ENCODE measurements around the gene ASIC4. TPM values are rescaled to one million over a fixed set of nuclear protein-coding genes. Genes with fewer than 3 reads are reported as not detected.
A peak's percentile ranks its signal among the peaks of the same experiment; 100 is the strongest.

Gene ASIC4
- total and polyA plus RNA-seq, 2 of the 8 experiments (the other 6 are each of a cell fraction or from before 2014, with no cell fraction given) = 0.12 to 0.22 TPM

DNA sequence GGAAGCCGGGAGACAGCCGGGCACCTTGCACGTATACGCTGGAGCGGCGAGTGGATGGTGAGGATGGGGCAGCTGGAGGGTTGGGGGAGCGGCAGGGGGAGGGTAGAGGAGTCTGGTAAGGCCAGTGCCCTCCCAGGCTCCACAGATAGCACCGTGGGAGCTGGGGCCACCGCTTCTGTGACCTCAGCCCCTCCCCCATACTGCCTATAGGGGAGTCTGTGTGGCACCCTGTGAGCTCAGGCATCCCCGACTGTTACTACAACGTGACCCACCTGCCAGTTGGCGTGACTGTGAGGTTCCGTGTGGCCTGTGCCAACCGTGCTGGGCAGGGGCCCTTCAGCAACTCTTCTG, 25.5 kb upstream of the ASIC4 start:
- DNase-seq (ENCODE audit: low read depth in 1 of 2, low spot score in 2 of 2) (no peak), FAIRE-seq (no peak)
- Histone ChIP-seq H3K18ac (ENCODE audit: extremely low read depth, low read length) (no peak overlapping the region), H4K8ac (ENCODE audit: extremely low read depth, insufficient read depth, low read length) (no peak overlapping the region), H3K9me3 (ENCODE audit: insufficient read depth in 2 of 2, low read depth in 1 of 2, low read length in 1 of 2) (no peaks in the 10 kb centered on the region), H2BK20ac (ENCODE audit: low read length) (no peak overlapping the region), H3K4ac (replicated peaks; ENCODE audit: insufficient read length, low read depth, low read length) (no peak overlapping the region), H3K23ac (ENCODE audit: insufficient read length) (no peak overlapping the region), H3K56ac (replicated peaks; ENCODE audit: insufficient read length, low read depth, low read length) (no peak overlapping the region), H3K4me2 (ENCODE audit: insufficient read depth in 1 of 2, low read depth in 2 of 2, low read length in 2 of 2) (no peak overlapping the region), H4K20me1 (replicated peaks in 1 of 2; ENCODE audit: control insufficient read depth in 1 of 2, insufficient read depth in 2 of 2, low read length in 2 of 2) (no peaks in the 10 kb centered on the region), H2BK120ac (replicated peaks; ENCODE audit: low read depth, low read length) (no peak overlapping the region), H2BK5ac (ENCODE audit: low read depth, low read length) (no peak overlapping the region), H3K9ac (replicated peaks in 1 of 4; ENCODE audit: extremely low read depth in 1 of 4, low read depth in 3 of 4, low read length in 3 of 4) (no peak overlapping the region), H4K91ac (replicated peaks; ENCODE audit: insufficient read length, low read length) (peak overlapping the region; percentile 49), H2AFZ (ENCODE audit: low read length) (no peak overlapping the region), H4K5ac (ENCODE audit: insufficient read length, low read depth, low read length) (no peak overlapping the region), H3K27me3 (replicated peaks in 1 of 4; ENCODE audit: control insufficient read depth in 3 of 4, extremely low read depth in 1 of 4, insufficient read depth in 3 of 4, low read length in 3 of 4) (peaks cover 18 to 38% (median 31%) of the 10 kb centered on the region in 4 experiments), H3K36me3 (ENCODE audit: control insufficient read depth in 2 of 4, insufficient read depth in 4 of 4, low read length in 3 of 4) (no peaks in the 10 kb centered on the region; a peak in 1 of 8 replicates), H3K79me2 (ENCODE audit: control insufficient read depth in 1 of 2, insufficient read depth in 2 of 2, low read length in 2 of 2) (no peaks in the 10 kb centered on the region), H3K4me1 (replicated peaks in 1 of 4; ENCODE audit: control insufficient read depth in 3 of 4, insufficient read depth in 4 of 4, low read length in 3 of 4) (peaks cover 6 to 40% (median 28%) of the 10 kb centered on the region in 4 experiments), H3K4me3 (ENCODE audit: extremely low read depth in 1 of 4, insufficient read depth in 2 of 4, low read depth in 3 of 4, low read length in 4 of 4) (no peak overlapping the region), H3K14ac (ENCODE audit: insufficient read length) (no peak overlapping the region), H3K79me1 (ENCODE audit: low read depth, low read length) (no peaks in the 10 kb centered on the region), H2BK12ac (ENCODE audit: low read depth, low read length) (no peak overlapping the region), H2AK5ac (ENCODE audit: low read depth, low read length) (no peak overlapping the region), H2BK15ac (ENCODE audit: low read length) (no peak overlapping the region), H3K23me2 (ENCODE audit: low read depth, low read length) (peaks cover 8% of the 10 kb centered on the region; the same call in 1 of the 2 replicates), H3K27ac (ENCODE audit: low read depth, low read length) (no peak overlapping the region)
- ChIA-PET CTCF (ENCODE audit: partially characterized antibody) (interaction anchor here (8.0 to 113.1 kb wide), 3 partner anchors 1 to 86 kb away, joined by 74 to 7248 read pairs (median 7248); partner anchors contain the start of genes ASIC4, CHPF, DES and GMPPA), POLR2A (ENCODE audit: partially characterized antibody) (interaction anchor here (0.9 to 19.9 kb wide), 6 partner anchors 8 to 41 kb away, joined by 3 to 216 read pairs (median 4); partner anchors contain the start of gene ASIC4)
- TF ChIP-seq EGR1 (IDR thresholded peaks at IDR 0.05; ENCODE audit: borderline replicate concordance, low read depth, low read length) = no peak
- no peak for TF ChIP-seq ZNF274 (IDR thresholded peaks at IDR 0.05; ENCODE audit: borderline replicate concordance, extremely low read depth, low read length)
- TF ChIP-seq ATF2 (IDR thresholded peaks at IDR 0.05; ENCODE audit: low read length) = no peak
- TF ChIP-seq SIX5 (IDR thresholded peaks at IDR 0.05; ENCODE audit: low read depth, low read length) = no peak
- no peak for TF ChIP-seq GABPA (IDR thresholded peaks at IDR 0.05; ENCODE audit: borderline replicate concordance, insufficient read depth, low read length)
- no peak for TF ChIP-seq JUND (IDR thresholded peaks at IDR 0.05; ENCODE audit: low read length)
- TF ChIP-seq POLR2A (IDR thresholded peaks at IDR 0.05; ENCODE audit: control extremely low read depth in 1 of 2, low read depth in 2 of 2, low read length in 2 of 2) = no peak
- TF ChIP-seq FOSL1 (IDR thresholded peaks at IDR 0.05; ENCODE audit: insufficient read depth, low read depth, low read length) = no peak
- no peak for TF ChIP-seq EZH2 (IDR thresholded peaks at IDR 0.05; ENCODE audit: low read depth, low read length, severe bottlenecking)
- no peak for TF ChIP-seq SIRT6 (IDR thresholded peaks at IDR 0.05; ENCODE audit: low read length)
- no peak for TF ChIP-seq SP2 (IDR thresholded peaks at IDR 0.05; ENCODE audit: low read length)
- TF ChIP-seq BRCA1 (IDR thresholded peaks at IDR 0.05; ENCODE audit: low read depth, low read length) = no peak
- 90% methylated on average over 14 of the region's 14 CpGs; no CpG with 5 or more reads in 1 of the 2 experiments for WGBS, 2 experiments (ENCODE audit: extremely low coverage in 1 of 2, insufficient coverage in 1 of 2, insufficient read length in 1 of 2, insufficient replicate concordance in 2 of 2, low coverage in 1 of 2, low lambda C conversion rate in 2 of 2, missing lambda C conversion rate in 1 of 2)
